ENCODE measurements around the gene HINT3. TPM values are rescaled to one million over a fixed set of nuclear protein-coding genes. Genes with fewer than 3 reads are reported as not detected.

The HINT3 gene
- total RNA-seq, 1 experiment from 2014 or later = 15.1 TPM

GRCh38 chr6:125994670-125995488 lies 38.3 kb downstream of the HINT3 start:
- no peak for TF ChIP-seq CTCF (IDR thresholded peaks at IDR 0.05; ENCODE audit: unreplicated experiment)
- Mint-ChIP-seq H3K27me3 (ENCODE audit: unreplicated experiment) (no peaks in the 10 kb centered on the region), H3K27ac (ENCODE audit: unreplicated experiment) (no peak overlapping the region), H3K4me3 (ENCODE audit: low read depth, unreplicated experiment) (no peak overlapping the region), H3K36me3 (ENCODE audit: insufficient read depth, unreplicated experiment) (peaks cover 11% of the 10 kb centered on the region), H3K4me1 (ENCODE audit: low read depth, unreplicated experiment) (peaks cover 12% of the 10 kb centered on the region), H3K9me3 (ENCODE audit: low read depth, unreplicated experiment) (no peaks in the 10 kb centered on the region)
- BruUV-seq (replicated peaks) = no TSS peak
- no peak for DNase-seq
- intact Hi-C loops (cut with micrococcal nuclease; ENCODE audit: unreplicated experiment) = no loop called here
- CTCF ChIA-PET = interaction anchor here (0.6 kb wide), 1 partner anchor 27 kb away, joined by 4 read pairs; no protein-coding TSS in a partner anchor

GRCh38 chr6:125995972-125996580 lies 39.5 kb downstream of the HINT3 start:
- peaks cover 12% of the 10 kb centered on the region for H3K4me1 Mint-ChIP-seq (ENCODE audit: low read depth, unreplicated experiment)
- intact Hi-C loops (cut with micrococcal nuclease; ENCODE audit: unreplicated experiment) = loop anchor here (2.0 kb wide), 1 partner anchor 1125 kb away; no protein-coding TSS in a partner anchor
- TF ChIP-seq CTCF (IDR thresholded peaks at IDR 0.05; ENCODE audit: unreplicated experiment) = peak; percentile 77
- CTCF ChIA-PET = interaction anchor here (1.0 kb wide), 1 partner anchor 1271 kb away, joined by 3 read pairs; the partner anchor contains the start of gene RNF146
- BruUV-seq (replicated peaks) = no TSS peak
- peaks cover 11% of the 10 kb centered on the region for H3K36me3 Mint-ChIP-seq (ENCODE audit: insufficient read depth, unreplicated experiment)
- H3K27ac Mint-ChIP-seq (ENCODE audit: unreplicated experiment) = no peak overlapping the region
- H3K9me3 Mint-ChIP-seq (ENCODE audit: low read depth, unreplicated experiment) = no peaks in the 10 kb centered on the region
- H3K4me3 Mint-ChIP-seq (ENCODE audit: low read depth, unreplicated experiment) = no peak overlapping the region
- no peaks in the 10 kb centered on the region for H3K27me3 Mint-ChIP-seq (ENCODE audit: unreplicated experiment)
- DNase-seq = peak; percentile 72

GRCh38 chr6:126002755-126003679 lies 46.4 kb downstream of the HINT3 start:
- intact Hi-C loops (cut with micrococcal nuclease; ENCODE audit: unreplicated experiment) = no loop called here
- no peak for DNase-seq
- Mint-ChIP-seq H3K36me3 (ENCODE audit: insufficient read depth, unreplicated experiment) (peaks cover 13% of the 10 kb centered on the region), H3K4me1 (ENCODE audit: low read depth, unreplicated experiment) (peaks cover 8% of the 10 kb centered on the region), H3K27ac (ENCODE audit: unreplicated experiment) (no peak overlapping the region), H3K27me3 (ENCODE audit: unreplicated experiment) (no peaks in the 10 kb centered on the region), H3K4me3 (ENCODE audit: low read depth, unreplicated experiment) (no peak overlapping the region), H3K9me3 (ENCODE audit: low read depth, unreplicated experiment) (no peaks in the 10 kb centered on the region)
- TF ChIP-seq CTCF (IDR thresholded peaks at IDR 0.05; ENCODE audit: unreplicated experiment) = no peak
- CTCF ChIA-PET = no interaction called here
- no TSS peak for BruUV-seq (replicated peaks)

- no peak overlapping the region for H3K4me3 Mint-ChIP-seq (ENCODE audit: low read depth, unreplicated experiment)
- BruUV-seq (replicated peaks) = no TSS peak
- H3K27ac Mint-ChIP-seq (ENCODE audit: unreplicated experiment) = no peak overlapping the region
- H3K9me3 Mint-ChIP-seq (ENCODE audit: low read depth, unreplicated experiment) = no peaks in the 10 kb centered on the region
- H3K4me1 Mint-ChIP-seq (ENCODE audit: low read depth, unreplicated experiment) = peaks cover under 1% of the 10 kb centered on the region
- H3K27me3 Mint-ChIP-seq (ENCODE audit: unreplicated experiment) = no peaks in the 10 kb centered on the region
- CTCF ChIA-PET = no interaction called here
- no peak for TF ChIP-seq CTCF (IDR thresholded peaks at IDR 0.05; ENCODE audit: unreplicated experiment)
- intact Hi-C loops (cut with micrococcal nuclease; ENCODE audit: unreplicated experiment) = no loop called here
- no peak for DNase-seq
- peaks cover 13% of the 10 kb centered on the region for H3K36me3 Mint-ChIP-seq (ENCODE audit: insufficient read depth, unreplicated experiment)
Observed at GRCh38 chr6:126007800-126008199, 51.2 kb downstream of the HINT3 start.
